ENCODE results near the gene CARD14. TPM values are rescaled to one million over a fixed set of nuclear protein-coding genes. Genes with fewer than 3 reads are reported as not detected.
A peak's percentile ranks its signal among the peaks of the same experiment; 100 is the strongest.

The CARD14 gene
- total and polyA plus RNA-seq, 2 of the 13 experiments (the other 11 are each of a cell fraction or from before 2014, with no cell fraction given), result 0.11 TPM; not detected in 1

- no peak for TF ChIP-seq ELK4 (CRISPR knock-in tag; IDR thresholded peaks at IDR 0.05; ENCODE audit: borderline replicate concordance)
- TF ChIP-seq RCOR2 (CRISPR knock-in tag; IDR thresholded peaks at IDR 0.05), result no peak
- TF ChIP-seq CEBPG (CRISPR knock-in tag; IDR thresholded peaks at IDR 0.05), result no peak
- no peak for TF ChIP-seq ZNF670 (CRISPR knock-in tag; IDR thresholded peaks at IDR 0.05; ENCODE audit: borderline replicate concordance)
- no peak for TF ChIP-seq ATF3 (CRISPR knock-in tag; IDR thresholded peaks at IDR 0.05)
- no peak for TF ChIP-seq ZMAT5 (CRISPR knock-in tag; IDR thresholded peaks at IDR 0.05; ENCODE audit: borderline replicate concordance, low read depth)
- TF ChIP-seq ZNF768 (CRISPR knock-in tag; IDR thresholded peaks at IDR 0.05), result peak; percentile 15; the same call in 1 of the 2 replicates
- TF ChIP-seq ZNF788 (CRISPR knock-in tag; IDR thresholded peaks at IDR 0.05; ENCODE audit: borderline replicate concordance), result no peak
- no peak for TF ChIP-seq ZNF383 (CRISPR knock-in tag; IDR thresholded peaks at IDR 0.05; ENCODE audit: borderline replicate concordance)
- no peak for TF ChIP-seq HIC2 (CRISPR knock-in tag; IDR thresholded peaks at IDR 0.05; ENCODE audit: low read depth)
- TF ChIP-seq TOPORS (CRISPR knock-in tag; IDR thresholded peaks at IDR 0.05), result no peak
- TF ChIP-seq ZSCAN25 (CRISPR knock-in tag; IDR thresholded peaks at IDR 0.05), result no peak
- no peak for TF ChIP-seq ZNF546 (CRISPR knock-in tag; conservative IDR thresholded peaks at IDR 0.05)
- no peak for TF ChIP-seq KIAA2018 (CRISPR knock-in tag; IDR thresholded peaks at IDR 0.05; ENCODE audit: borderline replicate concordance)
- no peak for TF ChIP-seq HMG20B (CRISPR knock-in tag; conservative IDR thresholded peaks at IDR 0.05)
- no peak for TF ChIP-seq EHMT2 (IDR thresholded peaks at IDR 0.05; ENCODE audit: borderline replicate concordance, low read depth, low read length)
- no peak for TF ChIP-seq SATB2 (CRISPR knock-in tag; IDR thresholded peaks at IDR 0.05)
- TF ChIP-seq HNRNPLL (IDR thresholded peaks at IDR 0.05; ENCODE audit: low read depth, low read length, poor library complexity, severe bottlenecking), result no peak
These were observed 17.7 kb downstream of the CARD14 start (continued) for GRCh38 chr17:80187515-80187941.
